GM12878 (cell line): ENCODE data around the gene URB1. TPM values are rescaled to one million over a fixed set of nuclear protein-coding genes. Genes with fewer than 3 reads are reported as not detected.

Experiments used
- ATAC-seq: fragments of 200-7000 bp; cut with Tn5 transposase; 3 replicates; pipeline ENCODE4 v1.9.1; 2020; ENCODE audit warnings: mild to moderate bottlenecking, moderate library complexity
- BruUV-seq: library from RNA; stranded (reverse); fragments of 400-500 nt; replicated peaks from 2 replicates; lab custom pipeline; 2021; lab: Mats Ljungman, UMichigan
- CTCF ChIA-PET: fragments of 300-600 bp; sonication (Branson Sonifier 250); formaldehyde crosslinking; extraction: SDS; loops from one replicate; lab custom pipeline; 2021; ENCODE audit warnings: inconsistent platforms; lab: Yijun Ruan, JAX
- POLR2A ChIA-PET: fragments of 350-600 bp; formaldehyde crosslinking; extraction: SDS; loops from one replicate; lab custom pipeline; 2021; ENCODE audit warnings: inconsistent platforms; lab: Charles Lee
- RAD21 ChIA-PET: fragments of 300-600 bp; sonication (Branson Sonifier 250); formaldehyde crosslinking; loops from one replicate; lab custom pipeline; 2023; ENCODE audit warnings: antibody characterized with exemption; ENCODE audit not compliant: unreplicated experiment; lab: Charles Lee
- SMC1A ChIA-PET: fragments of 300-600 bp; sonication (Branson Sonifier 250); formaldehyde crosslinking; loops from one replicate; lab custom pipeline; 2023; ENCODE audit not compliant: unreplicated experiment, uncharacterized antibody; lab: Charles Lee
- DNase-seq: peaks from one replicate; pipeline ENCODE4 v3.0.0-alpha.2; 2011; ENCODE audit warnings: low read depth, low spot score
- FAIRE-seq: peaks from 3 replicates; lab custom pipeline; 2011; peaks lifted over from hg19 to GRCh38; lab: Jason Lieb, UNC
- H2AFZ ChIP-seq: 2 replicates; pipeline ENCODE4 v1.6.0; 2011; ENCODE audit warnings: low read depth, low read length, control low read depth; ENCODE audit not compliant: control insufficient read depth
- H3K27ac ChIP-seq: 2 replicates; pipeline ENCODE4 v1.5.1; 2011; ENCODE audit warnings: control low read depth; ENCODE audit not compliant: control insufficient read depth, insufficient read depth
- H3K27me3 ChIP-seq, 2 experiments: replicated peaks in 1 of 2; 2 replicates each; pipeline versions ENCODE4 v1.6.0 to v1.6.1; 2011; ENCODE audit warnings: low read length in 1 of 2; ENCODE audit not compliant: control insufficient read depth in 2 of 2, insufficient read depth in 2 of 2
- H3K36me3 ChIP-seq, 2 experiments: 2 replicates each; pipeline ENCODE4 v1.5.1; 2011; ENCODE audit warnings: low read length in 1 of 2; ENCODE audit not compliant: control insufficient read depth in 2 of 2, insufficient read depth in 2 of 2
- H3K4me1 ChIP-seq: 2 replicates; pipeline ENCODE4 v1.6.1; 2011; ENCODE audit warnings: mild to moderate bottlenecking, low read length, moderate library complexity, mixed read lengths; ENCODE audit not compliant: control insufficient read depth, insufficient read depth
- H3K4me2 ChIP-seq: 2 replicates; pipeline ENCODE4 v1.6.0; 2011; ENCODE audit warnings: control low read depth; ENCODE audit not compliant: control insufficient read depth, insufficient read depth
- H3K4me3 ChIP-seq: fragments of 200-600 bp; sonication (generic); 2 replicates; pipeline ENCODE4 v1.5.1; 2016
- H3K79me2 ChIP-seq: 2 replicates; pipeline ENCODE4 v1.6.0; 2011; ENCODE audit warnings: low read length; ENCODE audit not compliant: control insufficient read depth, insufficient read depth
- H3K9ac ChIP-seq: 2 replicates; pipeline ENCODE4 v1.8.0; 2011; ENCODE audit warnings: low read length, control low read depth, mixed read lengths; ENCODE audit not compliant: control insufficient read depth, insufficient read depth
- H3K9me3 ChIP-seq: replicated peaks from 3 replicates; pipeline ENCODE4 v1.5.1; 2011; ENCODE audit warnings: mild to moderate bottlenecking, low read length; ENCODE audit not compliant: control insufficient read depth, insufficient read depth
- H4K20me1 ChIP-seq: 2 replicates; pipeline ENCODE4 v1.6.0; 2011; ENCODE audit not compliant: control insufficient read depth, insufficient read depth
- CTCF ChIP-seq, 3 experiments: IDR thresholded peaks in 2 of 3; conservative IDR thresholded peaks in 1 of 3; 2 replicates each; pipeline ENCODE4 v1.5.1; 2011; ENCODE audit warnings: low read depth in 3 of 3, low read length in 3 of 3, mild to moderate bottlenecking in 3 of 3, control low read depth in 2 of 3, moderate library complexity in 2 of 3, inconsistent platforms in 1 of 3, mixed read lengths in 1 of 3; ENCODE audit not compliant: control insufficient read depth in 2 of 3, insufficient read depth in 1 of 3; ENCODE audit errors: extremely low read depth in 1 of 3
- EED ChIP-seq: sonication (generic); IDR thresholded peaks from 2 replicates; pipeline ENCODE4 v1.6.1; 2016; ENCODE audit warnings: antibody characterized with exemption, low read depth
- ESRRA ChIP-seq: IDR thresholded peaks from 2 replicates; pipeline ENCODE4 v1.6.1; 2012; ENCODE audit warnings: mild to moderate bottlenecking, low read length, improper control_type of control experiment
- ETV6 ChIP-seq, 2 experiments: fragments of 450-650 bp in 1 of 2; IDR thresholded peaks in 1 of 2; conservative IDR thresholded peaks in 1 of 2; 2 replicates each; pipeline ENCODE4 v1.6.1; 2014; ENCODE audit warnings: antibody characterized with exemption in 1 of 2, borderline replicate concordance in 1 of 2, low read depth in 1 of 2, mild to moderate bottlenecking in 1 of 2, moderate library complexity in 1 of 2
- EZH2 ChIP-seq: IDR thresholded peaks from 2 replicates; pipeline ENCODE4 v1.6.1; 2012; ENCODE audit warnings: low read depth, mild to moderate bottlenecking, control low read depth, inconsistent platforms, low read length, borderline replicate concordance; ENCODE audit not compliant: control insufficient read depth
- MEF2B ChIP-seq: fragments of 450-650 bp; IDR thresholded peaks from 2 replicates; pipeline ENCODE4 v1.6.1; 2018; ENCODE audit warnings: mild to moderate bottlenecking, moderate library complexity; ENCODE audit not compliant: partially characterized antibody, poor library complexity, severe bottlenecking
- MXI1 ChIP-seq: fragments of 150-350 bp; IDR thresholded peaks from 2 replicates; pipeline ENCODE4 v1.6.1; 2011; ENCODE audit warnings: low read depth, mild to moderate bottlenecking, inconsistent platforms, low read length, improper control_type of control experiment
- NR2F1 ChIP-seq: fragments of 450-650 bp; conservative IDR thresholded peaks from 2 replicates; pipeline ENCODE4 v1.6.1; 2017; ENCODE audit warnings: mild to moderate bottlenecking
- POLR2A ChIP-seq: IDR thresholded peaks from 2 replicates; pipeline ENCODE4 v1.6.1; 2011; ENCODE audit warnings: low read depth, mild to moderate bottlenecking, low read length
- RAD51 ChIP-seq: fragments of 450-650 bp; IDR thresholded peaks from 2 replicates; pipeline ENCODE4 v1.6.1; 2016; ENCODE audit warnings: moderate library complexity, mild to moderate bottlenecking, inconsistent platforms
- RELB ChIP-seq: fragments of 450-650 bp; IDR thresholded peaks from 2 replicates; pipeline ENCODE4 v1.6.1; 2017; ENCODE audit warnings: low read depth, mild to moderate bottlenecking, moderate library complexity
- ZNF217 ChIP-seq: fragments of 450-650 bp; IDR thresholded peaks from 2 replicates; pipeline ENCODE4 v1.6.1; 2017; ENCODE audit warnings: antibody characterized with exemption, mild to moderate bottlenecking
- ZNF24 ChIP-seq: fragments of 450-650 bp; IDR thresholded peaks from 2 replicates; pipeline ENCODE4 v1.6.1; 2017; ENCODE audit warnings: antibody characterized with exemption, mild to moderate bottlenecking
- WGBS: methylation state at CpG from one replicate; pipeline ENCODE4 v1.1.6; 2016; ENCODE audit warnings: low lambda C conversion rate; ENCODE audit not compliant: insufficient replicate concordance, insufficient coverage; ENCODE audit errors: missing lambda C conversion rate; 5-methylcytosine and 5-hydroxymethylcytosine counted together
- in situ Hi-C: fragments of 300-500 bp; cut with MboI; formaldehyde crosslinking; loops from 9 replicates; pipeline ENCODE4 v1.14.3; 2018; ENCODE audit warnings: mixed read lengths
- intact Hi-C: fragments of 100-400 bp; cut with micrococcal nuclease; formaldehyde crosslinking; loops from one replicate; pipeline ENCODE4 v1.14.2; 2022; ENCODE audit not compliant: unreplicated experiment
- polyA plus RNA-seq, 11 experiments: library from polyadenylated mRNA; depleted of rRNA in 4 of 11; unstranded in 6 of 11; stranded (reverse) in 5 of 11; fragments of >200 nt; fragmentation: Nextera tagmentation in 4 of 11; fragmentation: Illumina TruSeq in 1 of 11; extraction: Ambion mirVana in 4 of 11; extraction: Trizol in 1 of 11; gene quantifications; 1 replicate in 1 of 11; 2 replicates in 10 of 11; pipeline versions ENCODE4 v1.2.1 to v1.2.3, GENCODE V29; 2011 to 2016; ENCODE audit warnings: inconsistent platforms in 2 of 11, missing spikeins in 2 of 11, low read depth in 1 of 11
- total RNA-seq, 4 experiments: library from RNA; depleted of rRNA in 3 of 4; stranded (reverse); fragments of >200 nt in 3 of 4; fragmentation: Illumina TruSeq in 1 of 4; extraction: Trizol in 1 of 4; gene quantifications; 2 replicates each; pipeline versions ENCODE4 v1.2.1 to v1.2.3, GENCODE V29; 2013 to 2021

URB1 gene
- total and polyA plus RNA-seq, 10 of the 15 experiments (the other 5 are each of a cell fraction or from before 2014, with no cell fraction given) = 0.56 to 23.2 (median 8.9) TPM

GRCh38 chr21:32322676-32323075 is 70.1 kb downstream of the URB1 start:
- Histone ChIP-seq H3K9me3 (no peaks in the 10 kb centered on the region; the same call in 2 of the 3 replicates), H3K27ac (no peak overlapping the region), H3K36me3 (peaks cover 38 to 43% of the 10 kb centered on the region in 2 experiments), H4K20me1 (no peaks in the 10 kb centered on the region), H3K4me3 (no peak overlapping the region), H3K4me1 (no peaks in the 10 kb centered on the region), H3K27me3 (no peaks in the 10 kb centered on the region), H3K4me2 (no peak overlapping the region), H3K79me2 (no peaks in the 10 kb centered on the region), H3K9ac (no peak overlapping the region), H2AFZ (no peak overlapping the region)
- ATAC-seq (no peak), DNase-seq (no peak), FAIRE-seq (no peak)
- 94% methylated on average over 10 of the region's 10 CpGs for WGBS
- in situ Hi-C loops (no loop called here), intact Hi-C loops (no loop called here)
- ChIA-PET POLR2A (no interaction called here), RAD21 (no interaction called here), SMC1A (no interaction called here), CTCF (interaction anchor here (0.6 kb wide), 1 partner anchor 359 kb away, joined by 3 read pairs; no protein-coding TSS in a partner anchor)
- BruUV-seq = no TSS peak
- no peak for TF ChIP-seq RELB
- no peak for TF ChIP-seq ZNF24
- no peak for TF ChIP-seq POLR2A
- TF ChIP-seq NR2F1 = no peak
- TF ChIP-seq ETV6 (conservative IDR thresholded peaks at IDR 0.05 in 1 of 2, IDR thresholded peaks at IDR 0.05 in 1 of 2; ENCODE audit: borderline replicate concordance in 1 of 2, low read depth in 1 of 2) = no peak
- no peak for TF ChIP-seq CTCF (IDR thresholded peaks at IDR 0.05 in 2 of 3, conservative IDR thresholded peaks at IDR 0.05 in 1 of 3; ENCODE audit: control insufficient read depth in 2 of 3, extremely low read depth in 1 of 3, insufficient read depth in 1 of 3, low read depth in 3 of 3, low read length in 3 of 3)
- TF ChIP-seq MEF2B = no peak
- TF ChIP-seq EED = no peak
- TF ChIP-seq ESRRA = no peak
- no peak for TF ChIP-seq MXI1
- no peak for TF ChIP-seq EZH2
- no peak for TF ChIP-seq RAD51
- TF ChIP-seq ZNF217 = no peak
